ENCODE results near the gene HMGCS1.

DNA sequence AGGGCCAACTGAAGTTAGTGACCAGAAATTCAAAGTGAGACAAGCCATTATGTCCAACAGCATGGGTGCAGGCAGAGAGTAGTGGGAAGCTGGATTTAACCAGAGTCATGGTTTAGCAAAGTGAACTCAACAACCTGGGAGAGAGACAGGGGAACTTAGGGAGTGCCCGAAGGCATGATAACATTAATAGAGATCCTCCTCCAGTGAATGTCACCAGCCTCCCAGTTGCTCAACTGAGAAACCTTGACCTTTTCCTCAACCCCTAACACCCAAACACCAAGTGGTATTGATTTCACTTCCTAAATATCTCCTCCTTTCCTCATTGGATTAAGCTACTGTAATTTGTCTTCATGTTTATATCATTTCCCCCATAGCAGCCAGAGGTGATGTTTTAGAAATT, 42.6 kb downstream of the HMGCS1 start:
- TF ChIP-seq GATA3 (IDR thresholded peaks at IDR 0.05; ENCODE audit: low read depth, low read length): no peak
- no peak for TF ChIP-seq GATA2 (IDR thresholded peaks at IDR 0.05; ENCODE audit: low read depth, low read length)

All from SH-SY5Y (cell line).